Activated CD4-positive, alpha-beta T cell treated with anti-CD3 and anti-CD28 coated beads for 1 hour (primary cell): ENCODE results near the gene RASSF1.
A peak's percentile ranks its signal among the peaks of the same experiment; 100 is the strongest.
"Not testable (repeated sequence)": the region's sequence is repeated elsewhere in the genome, so short reads cannot be mapped to it uniquely, and the experiment has no call there.

ENCODE experiments used
- DNase-seq: peaks from one replicate; pipeline ENCODE4 v3.0.0-alpha.2; 2020

Gene RASSF1

GRCh38 chr3:50322386-50323091, 18.1 kb downstream of the RASSF1 start, which contains the start of gene HYAL2:
Gene HYAL2, minus strand, starts transcription at chr3:50322745. Its CDS starts 2,256 bp downstream, at chr3:50320489.
- DNase-seq = no peak

GRCh38 chr3:50322115-50322385, 18.6 kb downstream of the RASSF1 start:
- DNase-seq = no peak

GRCh38 chr3:50321336-50322114, 19.1 kb downstream of the RASSF1 start:
- peak; percentile 69 for DNase-seq

- peak; percentile 43 for DNase-seq
Measured at GRCh38 chr3:50320853-50321335, 19.7 kb downstream of the RASSF1 start.

GRCh38 chr3:50319894-50320625, 20.6 kb downstream of the RASSF1 start:
- no peak for DNase-seq

- no peak for DNase-seq
Measured at GRCh38 chr3:50319181-50319893, 21.3 kb downstream of the RASSF1 start.

GRCh38 chr3:50318615-50319014, 22.0 kb downstream of the RASSF1 start:
- DNase-seq = no peak

- no peak for DNase-seq
Measured at GRCh38 chr3:50318163-50318562, 22.5 kb downstream of the RASSF1 start.

GRCh38 chr3:50317300-50317699, 23.3 kb downstream of the RASSF1 start:
- no peak for DNase-seq

GRCh38 chr3:50316657-50317242, 23.9 kb downstream of the RASSF1 start:
- DNase-seq = peak; percentile 52

- no peak for DNase-seq
Measured at GRCh38 chr3:50314816-50315215, 25.8 kb downstream of the RASSF1 start.

GRCh38 chr3:50314342-50314741, 26.3 kb downstream of the RASSF1 start:
- no peak for DNase-seq

GRCh38 chr3:50312041-50312440, 28.6 kb downstream of the RASSF1 start:
- DNase-seq = not testable (repeated sequence)

GRCh38 chr3:50304601-50305000, 36.0 kb downstream of the RASSF1 start:
- no peak for DNase-seq

GRCh38 chr3:50303013-50303815, 37.4 kb downstream of the RASSF1 start, which contains the start of gene HYAL1:
Gene HYAL1, minus strand, starts transcription at chr3:50303574. Its CDS starts 618 bp downstream, at chr3:50302956.
- no peak for DNase-seq

GRCh38 chr3:50302095-50303012, 38.3 kb downstream of the RASSF1 start:
- no peak for DNase-seq

- no peak for DNase-seq
Measured at GRCh38 chr3:50300681-50301254, 39.9 kb downstream of the RASSF1 start.

- no peak for DNase-seq
Measured at GRCh38 chr3:50299929-50300680, 40.5 kb downstream of the RASSF1 start.

- no peak for DNase-seq
Measured at GRCh38 chr3:50299638-50299928, 41.1 kb downstream of the RASSF1 start.
